ENCODE results near the gene SRGAP2B.
"Not testable (repeated sequence)": the region's sequence is repeated elsewhere in the genome, so short reads cannot be mapped to it uniquely, and the experiment has no call there.

Gene SRGAP2B

GRCh38 chr1:144946525-144947480 is 148.3 kb downstream of the SRGAP2B start:
- DNase-seq (ENCODE audit: low read depth), result not testable (repeated sequence)

DNA sequence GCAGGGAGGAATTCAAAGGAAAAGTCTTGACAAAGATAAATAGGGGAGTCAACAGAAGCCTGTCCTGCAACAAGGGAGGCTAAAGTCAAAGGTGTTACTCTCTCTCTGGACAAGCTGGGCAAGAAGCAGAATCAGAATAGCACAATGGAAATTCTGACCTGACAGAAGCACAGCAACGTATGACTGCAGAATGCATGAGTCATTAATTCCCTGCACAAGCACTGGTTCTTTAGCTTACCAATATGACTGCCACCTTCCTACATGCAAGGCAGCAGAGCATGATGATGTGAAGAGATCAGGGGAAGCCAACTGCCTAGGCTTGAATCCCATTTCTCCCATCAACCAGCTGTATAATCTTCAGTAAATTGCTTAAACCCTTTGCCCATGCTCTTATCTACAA is 153.4 kb downstream of the SRGAP2B start:
- DNase-seq (ENCODE audit: low read depth), result not testable (repeated sequence)

DNA sequence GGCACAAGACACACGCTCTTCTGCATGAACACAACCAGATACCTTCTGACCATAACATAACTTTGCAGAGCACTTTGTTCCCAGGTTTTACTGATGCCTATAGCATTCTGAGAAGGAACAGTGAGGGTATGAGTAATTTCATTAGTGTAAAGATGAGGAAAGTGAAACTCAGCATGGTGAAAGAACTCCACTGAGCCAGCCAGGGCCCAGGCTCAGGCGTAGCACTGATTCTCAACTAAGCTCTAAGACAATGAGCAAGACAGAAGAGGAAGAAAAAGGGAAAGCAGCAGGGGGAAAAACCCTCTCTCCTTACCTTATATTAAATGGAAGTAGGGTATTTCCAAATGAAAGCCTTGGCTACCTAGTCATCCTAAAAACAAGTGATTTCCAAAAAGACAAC is 155.1 kb downstream of the SRGAP2B start:
- not testable (repeated sequence) for DNase-seq (ENCODE audit: low read depth)

DNA sequence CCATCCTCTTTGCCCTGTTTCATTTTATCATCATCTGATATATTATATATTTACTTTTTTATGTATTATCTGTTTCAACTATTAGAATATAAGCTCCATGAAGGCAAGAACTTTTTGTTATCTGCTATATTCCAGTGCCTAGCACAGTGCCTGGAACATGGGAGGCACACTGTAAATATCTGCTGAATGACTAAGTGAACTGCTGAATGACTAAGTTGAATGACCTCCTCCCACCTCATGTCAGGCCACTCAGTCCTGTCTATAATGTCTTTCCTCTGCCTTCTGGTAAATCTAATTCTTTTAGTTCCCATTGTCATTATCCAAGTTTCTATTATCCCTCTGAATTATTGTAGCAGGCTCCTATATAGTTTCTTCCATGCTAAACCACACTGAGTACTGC is 156.5 kb downstream of the SRGAP2B start:
- not testable (repeated sequence) for DNase-seq (ENCODE audit: low read depth)

DNA sequence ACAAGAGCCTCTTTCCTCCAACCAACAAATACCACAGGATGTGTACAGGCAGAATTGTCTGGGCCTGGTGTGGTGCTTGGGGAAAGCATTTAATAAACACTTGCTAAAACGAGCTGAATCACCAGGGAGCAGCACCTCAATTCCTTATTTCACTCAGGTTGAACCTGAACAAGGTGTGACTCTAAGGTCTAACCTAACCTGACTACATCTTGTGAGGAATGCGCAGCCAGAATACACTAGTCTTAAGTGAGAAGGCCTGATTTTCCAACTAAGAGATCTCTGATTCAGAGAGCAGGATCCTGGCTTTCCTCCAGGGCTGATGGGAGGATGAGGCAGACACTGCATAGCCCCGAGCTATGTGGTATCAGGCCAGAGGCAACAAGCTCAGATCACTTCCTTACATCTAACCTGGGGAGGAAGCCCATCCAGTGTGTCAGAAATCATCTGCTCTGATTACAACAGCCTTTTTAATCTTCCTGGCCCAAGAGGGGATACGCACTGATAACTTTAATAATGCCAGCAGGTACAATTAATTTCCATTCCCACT is 158.9 kb downstream of the SRGAP2B start:
- DNase-seq (ENCODE audit: low read depth), result not testable (repeated sequence)

DNA sequence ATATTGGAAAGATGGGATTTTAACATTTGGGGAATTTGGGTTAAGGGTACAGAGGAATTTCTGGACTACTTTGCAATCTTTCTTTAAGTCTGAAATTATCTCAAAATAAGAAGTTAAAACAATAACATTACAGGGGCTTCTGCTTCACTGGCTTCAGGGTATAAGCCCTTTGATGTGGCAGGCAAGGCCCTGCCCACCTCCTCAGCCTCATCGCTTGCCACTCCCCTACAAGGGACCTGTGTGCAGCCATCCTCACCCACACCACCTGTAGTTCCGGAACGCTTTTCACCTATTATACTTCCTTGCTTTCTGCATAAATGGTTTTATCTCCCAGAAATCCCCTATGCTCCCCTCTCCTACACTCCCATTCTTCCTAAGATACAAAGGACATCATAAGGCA is 159.8 kb downstream of the SRGAP2B start:
- not testable (repeated sequence) for DNase-seq (ENCODE audit: low read depth)

- DNase-seq (ENCODE audit: low read depth), result not testable (repeated sequence)
Observed at GRCh38 chr1:144933014-144933413, 162.1 kb downstream of the SRGAP2B start.

DNA sequence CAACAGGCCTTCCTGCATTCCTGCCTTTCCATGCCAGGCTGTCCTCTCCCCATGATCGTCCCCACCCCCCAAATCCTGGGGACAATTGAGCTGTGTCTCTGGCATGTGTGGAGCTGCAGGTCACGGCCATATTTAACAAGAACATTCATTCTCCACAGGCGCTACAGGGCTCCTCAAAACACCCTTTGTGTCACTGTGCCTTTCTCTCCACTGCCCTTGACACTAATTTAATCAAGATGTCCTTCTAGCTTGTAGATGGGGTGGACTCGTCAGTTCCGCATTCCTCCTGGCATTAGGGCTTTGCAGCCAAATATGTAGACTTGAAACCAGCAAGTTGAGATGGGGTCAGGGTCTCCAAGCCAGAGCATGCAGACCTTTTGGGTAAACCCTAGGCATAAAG is 163.0 kb downstream of the SRGAP2B start:
- DNase-seq (ENCODE audit: low read depth), result not testable (repeated sequence)

GRCh38 chr1:144931553-144931952 is 163.6 kb downstream of the SRGAP2B start:
- not testable (repeated sequence) for DNase-seq (ENCODE audit: low read depth)

GRCh38 chr1:144930085-144930777 is 164.9 kb downstream of the SRGAP2B start:
- DNase-seq (ENCODE audit: low read depth), result not testable (repeated sequence)

- DNase-seq (ENCODE audit: low read depth), result not testable (repeated sequence)
Observed at GRCh38 chr1:144927292-144927691, 167.8 kb downstream of the SRGAP2B start.

DNA sequence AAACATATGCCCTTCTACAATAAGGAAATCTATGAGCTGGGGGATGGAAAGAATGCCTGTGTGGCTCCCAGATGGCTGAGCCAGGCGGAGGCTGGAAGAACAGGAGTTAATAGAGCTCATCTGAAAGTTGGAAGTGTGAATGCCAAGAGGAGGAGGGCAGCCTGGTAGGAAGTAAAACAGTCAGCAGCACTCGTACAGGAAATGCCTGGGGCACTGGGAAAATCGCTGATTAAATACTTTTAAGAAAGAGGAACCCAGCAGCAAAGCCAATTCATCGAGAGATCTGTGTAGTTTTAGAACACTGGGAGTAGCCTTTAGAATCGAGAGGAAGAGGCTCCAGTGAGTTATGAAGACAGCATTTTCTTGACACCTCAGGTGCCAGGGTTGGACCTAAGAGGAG is 171.5 kb downstream of the SRGAP2B start:
- not testable (repeated sequence) for DNase-seq (ENCODE audit: low read depth)

DNA sequence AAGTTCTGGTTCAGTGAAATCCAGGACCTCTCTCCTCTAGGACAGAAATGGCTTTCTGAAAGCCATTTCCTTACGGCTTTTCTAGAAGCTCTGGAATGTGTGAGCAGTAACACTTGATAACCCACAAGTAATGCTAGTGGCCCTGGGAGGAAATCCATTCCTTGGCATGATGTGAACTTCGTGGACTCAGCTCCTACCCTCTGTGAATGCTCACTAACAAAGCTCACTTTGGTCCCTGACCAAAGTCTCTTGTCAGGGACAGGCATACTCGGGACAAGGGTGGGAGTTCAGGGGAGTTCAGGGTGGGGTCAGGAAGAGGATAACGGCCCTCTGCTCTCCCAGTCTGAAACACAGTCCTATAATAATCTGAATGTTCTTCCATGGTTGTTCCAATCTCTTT is 172.3 kb downstream of the SRGAP2B start:
- not testable (repeated sequence) for DNase-seq (ENCODE audit: low read depth)

GRCh38 chr1:144919106-144919505 is 176.0 kb downstream of the SRGAP2B start:
- not testable (repeated sequence) for DNase-seq (ENCODE audit: low read depth)

DNA sequence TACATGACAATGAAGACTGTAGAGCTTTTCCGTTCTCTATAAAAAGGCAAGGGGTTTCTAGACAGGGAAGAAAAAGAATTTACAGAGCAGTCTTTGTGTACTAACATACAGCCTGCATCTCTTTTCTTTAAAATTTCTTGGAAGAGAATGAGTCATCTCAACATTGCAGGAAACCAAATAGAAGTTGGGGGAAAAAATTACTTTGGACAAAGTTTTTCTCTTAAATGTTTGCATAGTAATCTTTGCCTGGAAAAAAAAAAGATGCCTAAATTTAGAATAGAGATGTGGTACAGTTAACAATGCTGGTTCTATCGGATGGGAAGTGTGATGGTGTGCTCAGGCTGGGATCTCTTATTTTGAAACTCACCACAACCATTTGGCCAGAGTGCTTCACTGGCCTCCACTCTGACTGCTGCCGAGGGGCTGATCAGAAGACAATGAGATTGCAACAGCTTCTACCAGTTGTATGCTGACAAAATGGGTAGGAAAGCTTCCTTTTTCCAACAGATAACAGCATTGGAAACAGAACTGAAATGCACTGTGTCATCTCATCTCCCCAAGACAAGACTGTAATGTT is 177.0 kb downstream of the SRGAP2B start:
- DNase-seq (ENCODE audit: low read depth), result not testable (repeated sequence)

DNA sequence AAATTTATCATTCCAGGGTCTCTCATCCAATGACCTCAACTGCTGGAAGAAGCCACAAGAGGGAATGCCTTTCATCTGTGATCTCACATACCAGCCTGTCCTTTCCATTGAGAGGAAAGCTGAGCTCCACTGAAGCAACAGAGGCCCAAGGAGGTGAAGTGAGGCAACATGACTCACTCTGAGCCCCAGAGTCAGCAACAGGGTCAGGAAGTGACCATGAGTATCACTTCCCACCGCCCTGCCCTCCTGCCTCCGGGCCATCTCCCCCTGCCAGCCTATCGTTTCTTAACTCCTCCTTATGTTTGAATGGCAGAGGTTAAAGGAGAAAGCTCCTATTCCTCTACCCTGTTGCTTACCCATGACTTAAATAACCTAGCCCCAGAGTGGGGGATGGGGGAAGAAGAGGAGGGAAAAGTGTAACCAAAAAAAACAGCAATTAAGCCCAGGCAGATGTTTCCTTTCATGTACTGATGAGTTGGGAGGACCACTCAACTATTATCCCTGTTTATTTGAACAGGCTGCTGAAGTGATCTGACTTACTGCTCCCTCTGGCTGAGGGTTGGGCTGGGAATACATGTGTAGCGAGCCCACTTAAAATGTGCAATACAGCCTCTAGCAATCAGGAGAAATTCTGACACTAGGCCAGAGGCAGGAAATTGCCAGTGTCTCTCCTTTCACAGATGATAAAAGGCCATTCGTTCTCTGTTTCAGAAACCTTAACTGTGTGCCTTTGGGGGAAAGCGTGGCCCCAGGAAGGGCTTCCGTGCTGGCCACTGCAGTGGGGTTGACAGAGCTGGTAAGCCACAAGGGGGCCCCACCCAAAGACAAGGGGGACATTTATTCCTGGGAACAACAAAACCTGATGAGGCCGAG is 177.7 kb downstream of the SRGAP2B start:
- DNase-seq (ENCODE audit: low read depth), result not testable (repeated sequence)

DNA sequence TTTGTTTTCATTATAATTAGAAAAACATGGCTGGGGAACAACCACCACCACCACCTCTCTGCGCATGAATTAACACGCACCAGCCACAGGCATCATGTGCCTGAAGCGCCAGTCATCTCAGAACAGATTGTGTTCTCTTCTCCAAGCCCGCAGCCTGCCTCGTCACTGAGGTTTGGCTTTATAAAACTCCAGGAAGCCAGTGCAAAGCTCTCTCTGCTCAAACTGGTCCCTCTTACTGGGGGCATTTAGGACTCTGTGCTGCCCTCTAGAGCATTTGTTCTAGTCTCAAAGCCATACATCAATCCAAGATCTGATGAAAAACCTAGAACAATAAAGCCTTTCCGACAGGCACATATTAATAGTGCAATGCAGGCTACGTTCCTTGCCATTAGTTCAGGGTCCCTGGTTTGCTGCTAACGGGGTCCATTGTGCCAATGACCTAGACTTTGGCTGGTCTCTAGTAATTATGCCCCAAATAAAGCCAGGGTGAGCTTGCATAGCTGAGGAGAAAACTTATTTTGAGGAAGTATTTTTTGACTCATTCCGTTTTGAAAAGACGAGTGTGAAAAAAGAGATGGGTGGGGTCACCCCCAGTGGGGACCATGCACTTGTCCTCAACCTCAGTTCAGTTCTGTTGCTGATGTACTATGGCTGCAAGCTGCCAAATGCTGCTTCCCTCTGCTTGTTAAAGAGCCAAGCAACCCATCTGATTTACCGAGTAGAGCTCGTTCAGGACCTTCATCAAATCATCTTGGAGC is 181.0 kb downstream of the SRGAP2B start:
- not testable (repeated sequence) for DNase-seq (ENCODE audit: low read depth)

GRCh38 chr1:144913458-144913857 is 181.7 kb downstream of the SRGAP2B start:
- DNase-seq (ENCODE audit: low read depth), result not testable (repeated sequence)

DNA sequence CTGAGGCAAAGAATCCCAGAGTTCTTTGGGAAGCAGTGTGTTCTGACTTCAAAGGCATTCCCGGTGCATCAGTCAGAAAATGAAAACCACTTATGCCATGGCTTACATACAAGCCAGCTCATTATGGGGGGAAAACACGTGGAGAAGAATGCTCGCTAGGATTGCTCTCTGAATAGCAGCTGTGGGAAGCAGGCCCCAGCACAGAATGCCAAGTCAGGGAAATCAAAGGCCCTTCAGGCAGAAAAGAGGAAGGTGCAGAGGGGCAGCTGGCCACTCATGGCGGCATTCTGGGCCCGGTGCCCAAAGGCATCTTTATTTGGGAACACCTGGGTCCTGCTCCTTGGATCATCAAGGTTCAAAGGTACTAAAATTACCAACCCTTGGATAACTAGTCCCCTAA is 184.4 kb downstream of the SRGAP2B start:
- DNase-seq (ENCODE audit: low read depth), result not testable (repeated sequence)

DNA sequence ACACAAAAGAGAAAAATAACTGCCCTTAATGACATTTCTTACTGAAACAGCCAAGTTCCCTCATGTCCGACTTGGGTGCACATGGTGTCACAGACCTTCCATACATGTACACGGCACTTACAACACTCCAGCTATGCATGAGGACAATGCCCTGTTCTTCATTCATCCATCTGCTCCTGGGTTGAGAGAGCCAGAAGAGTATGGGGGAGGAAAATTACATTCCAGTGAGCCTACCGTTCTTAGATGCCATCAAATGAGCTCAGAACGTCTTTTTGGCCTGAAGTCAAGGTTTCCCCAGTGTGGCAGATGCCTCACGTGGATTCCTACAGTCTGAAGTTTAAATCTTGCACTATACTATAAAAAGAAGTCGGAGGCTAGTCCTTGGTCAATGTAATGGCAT is 194.3 kb downstream of the SRGAP2B start:
- not testable (repeated sequence) for DNase-seq (ENCODE audit: low read depth)

Measured in non-pigmented ciliary epithelial cell (primary cell).